Upper lobe of right lung (tissue), 1 donor: Measurements from ENCODE around the gene NFKBIE. TPM values are rescaled to one million over a fixed set of nuclear protein-coding genes. Genes with fewer than 3 reads are reported as not detected.

Source experiments
- ATAC-seq: fragments of 200-7000 bp; cut with Tn5 transposase; one replicate; pipeline ENCODE4 v1.9.1; 2020; ENCODE audit warnings: mild to moderate bottlenecking, moderate library complexity
- DNase-seq: peaks from one replicate; pipeline ENCODE4 v3.0.0-alpha.2; 2020
- H3K27ac ChIP-seq: fragments of 200-600 bp; one replicate; pipeline ENCODE4 v1.8.0; 2022
- H3K27me3 ChIP-seq: fragments of 200-600 bp; one replicate; pipeline ENCODE4 v1.8.0; 2022; ENCODE audit warnings: mild to moderate bottlenecking
- H3K36me3 ChIP-seq: fragments of 200-600 bp; one replicate; pipeline ENCODE4 v1.8.0; 2022
- H3K4me1 ChIP-seq: fragments of 200-600 bp; one replicate; pipeline ENCODE4 v1.8.0; 2022
- H3K4me3 ChIP-seq: fragments of 200-600 bp; one replicate; pipeline ENCODE4 v1.8.0; 2022; ENCODE audit warnings: mild to moderate bottlenecking
- H3K9me3 ChIP-seq: fragments of 200-600 bp; one replicate; pipeline ENCODE4 v1.8.0; 2022
- CTCF ChIP-seq: fragments of 200-600 bp; IDR thresholded peaks from one replicate; pipeline ENCODE4 v1.8.0; 2022; ENCODE audit warnings: antibody characterized with exemption
- intact Hi-C: fragments of 100-400 bp; cut with DNase I; formaldehyde crosslinking; loops from one replicate; pipeline ENCODE4 v1.11.0; 2022
- total RNA-seq: library from RNA; stranded (reverse); fragmentation: NEBNext Ultra II Directional; extraction: Animal tissue kit (Norgen Biotek cat#: 25700); gene quantifications from one replicate; pipeline ENCODE4 v1.2.1, GENCODE V29; 2021
- donor health status: DM: no; HTN: yes; CAD: no; lungs with severe emphysema.

Gene NFKBIE
- total RNA-seq, 1 donor from 2014 or later: 7.1 TPM

DNA sequence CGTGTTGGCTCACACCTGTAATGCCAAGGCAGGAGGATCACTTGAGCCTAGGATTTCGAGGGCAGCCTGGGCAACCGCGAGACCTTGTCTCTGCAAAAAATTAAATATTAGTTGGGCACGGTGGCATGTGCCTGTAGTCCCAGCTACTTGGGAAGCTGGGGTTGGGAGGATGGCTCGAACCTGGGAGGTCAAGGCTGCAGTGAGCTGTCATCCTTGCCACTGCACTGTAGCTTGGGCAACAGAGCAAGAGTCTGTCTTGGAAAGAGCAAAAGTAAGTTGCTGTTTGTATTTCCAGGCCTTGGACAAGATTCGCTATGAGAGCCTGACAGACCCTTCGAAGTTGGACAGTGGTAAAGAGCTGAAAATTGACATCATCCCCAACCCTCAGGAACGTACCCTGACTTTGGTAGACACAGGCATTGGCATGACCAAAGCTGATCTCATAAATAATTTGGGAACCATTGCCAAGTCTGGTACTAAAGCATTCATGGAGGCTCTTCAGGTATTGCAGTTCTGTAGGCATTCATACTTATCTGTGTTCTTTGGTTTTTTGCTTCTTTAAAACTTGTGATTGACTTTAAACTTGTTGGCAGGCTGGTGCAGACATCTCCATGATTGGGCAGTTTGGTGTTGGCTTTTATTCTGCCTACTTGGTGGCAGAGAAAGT, 16.1 kb downstream of the NFKBIE start:
- Histone ChIP-seq H3K4me3 (peak overlapping the region; percentile 96), H3K9me3 (no peaks in the 10 kb centered on the region), H3K27me3 (no peaks in the 10 kb centered on the region), H3K27ac (no peak overlapping the region), H3K36me3 (peaks cover 55% of the 10 kb centered on the region), H3K4me1 (peaks cover 21% of the 10 kb centered on the region)
- DNase-seq (no peak), ATAC-seq (no peak)
- TF ChIP-seq CTCF: no peak
- intact Hi-C loops: no loop called here

- Histone ChIP-seq H3K4me1 (peaks cover 18% of the 10 kb centered on the region), H3K27ac (no peak overlapping the region), H3K27me3 (no peaks in the 10 kb centered on the region), H3K9me3 (no peaks in the 10 kb centered on the region), H3K4me3 (peak overlapping the region; percentile 96), H3K36me3 (peaks cover 49% of the 10 kb centered on the region)
- DNase-seq (no peak), ATAC-seq (no peak)
- TF ChIP-seq CTCF: no peak
- intact Hi-C loops: no loop called here
Measured at GRCh38 chr6:44248579-44248978, 16.8 kb downstream of the NFKBIE start.

DNA sequence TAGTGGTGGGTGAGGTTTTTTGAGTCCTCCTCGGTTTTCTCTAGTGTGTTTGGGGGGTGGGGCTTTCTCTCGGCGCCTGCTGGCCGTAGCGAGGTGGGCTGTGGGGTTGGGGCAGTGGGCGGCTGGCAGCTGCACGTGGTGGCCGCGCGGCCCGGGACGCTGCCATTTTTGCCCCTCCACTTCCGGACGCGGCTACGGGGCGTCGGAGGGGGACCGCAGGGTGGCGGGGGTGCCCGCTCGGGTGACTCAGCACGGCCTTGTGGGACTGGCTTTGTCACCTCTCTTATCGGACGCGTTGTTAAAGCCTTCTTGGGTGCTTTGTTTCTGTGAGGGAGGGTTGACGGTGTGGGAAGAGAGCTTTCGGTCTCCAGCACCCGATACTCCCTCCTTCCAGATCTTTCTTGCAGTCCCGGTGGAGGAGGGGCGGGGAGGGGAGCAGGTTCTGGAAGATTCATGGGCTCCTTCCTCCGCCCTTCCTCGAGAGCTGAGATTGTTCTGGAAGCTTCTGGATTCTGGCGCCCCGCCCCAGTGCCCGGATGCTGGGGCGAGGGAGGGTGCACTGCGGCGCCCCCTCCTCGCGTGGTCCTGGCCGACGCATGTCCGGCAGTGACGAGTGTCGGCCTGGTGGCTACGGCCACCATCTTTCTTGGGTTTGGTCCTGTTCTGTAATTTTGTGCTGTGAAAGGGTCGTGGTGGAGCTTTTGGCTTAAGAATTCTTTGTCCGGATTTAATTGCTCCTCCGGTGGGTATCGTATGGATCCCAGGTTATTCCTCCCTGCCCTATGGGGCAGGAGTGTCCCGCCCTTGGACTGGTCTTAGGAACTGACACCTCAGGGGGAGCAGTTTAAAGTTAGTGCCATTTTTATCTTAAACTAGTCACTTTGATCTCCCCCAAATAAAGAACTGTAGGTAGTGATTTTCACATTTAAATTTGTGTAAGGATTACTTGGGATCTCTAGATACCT, 17.7 kb downstream of the NFKBIE start:
- ATAC-seq (peak; percentile 63), DNase-seq (peak; percentile 90)
- Histone ChIP-seq H3K9me3 (no peaks in the 10 kb centered on the region), H3K36me3 (peaks cover 39% of the 10 kb centered on the region), H3K27ac (peak overlapping the region; percentile 93), H3K27me3 (no peaks in the 10 kb centered on the region), H3K4me3 (peak overlapping the region; percentile 96), H3K4me1 (peaks cover 18% of the 10 kb centered on the region)
- TF ChIP-seq CTCF: no peak
- intact Hi-C loops: no loop called here

DNA sequence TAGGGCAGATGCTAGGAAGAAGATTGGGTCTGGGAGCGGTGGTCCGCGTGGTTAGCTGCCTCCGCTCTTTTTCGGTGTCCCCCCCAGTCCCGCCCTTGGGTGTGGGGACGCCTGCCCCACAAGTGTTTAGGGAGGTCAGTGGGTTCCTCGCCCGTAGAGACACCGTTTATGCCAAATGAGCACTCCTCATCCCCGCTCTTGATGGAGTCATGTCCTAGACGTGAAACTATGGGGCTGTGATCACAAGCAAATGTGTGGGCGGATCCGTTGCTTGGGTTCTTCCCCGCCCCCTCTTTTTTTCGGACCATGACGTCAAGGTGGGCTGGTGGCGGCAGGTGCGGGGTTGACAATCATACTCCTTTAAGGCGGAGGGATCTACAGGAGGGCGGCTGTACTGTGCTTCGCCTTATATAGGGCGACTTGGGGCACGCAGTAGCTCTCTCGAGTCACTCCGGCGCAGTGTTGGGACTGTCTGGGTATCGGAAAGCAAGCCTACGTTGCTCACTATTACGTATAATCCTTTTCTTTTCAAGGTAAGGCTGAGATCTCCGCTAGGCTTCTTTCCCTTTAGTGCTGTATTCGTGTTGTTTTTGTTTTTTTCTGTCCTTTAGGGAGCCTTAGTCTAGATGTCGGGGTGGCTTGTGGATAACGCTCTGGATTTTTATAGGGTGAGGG, 18.6 kb downstream of the NFKBIE start, which contains the start of gene HSP90AB1:
Gene HSP90AB1 (plus strand): TSS at position 439 of the 675 bp plus-strand sequence. CDS start 1,529 bp downstream, outside the sequence.
- Histone ChIP-seq H3K27me3 (no peaks in the 10 kb centered on the region), H3K27ac (peak within 1 kb of the TSS; percentile 93), H3K36me3 (peaks cover 31% of the 10 kb centered on the region), H3K4me3 (peak within 1 kb of the TSS; percentile 96), H3K9me3 (no peaks in the 10 kb centered on the region), H3K4me1 (peaks cover 18% of the 10 kb centered on the region)
- peak; percentile 95 for DNase-seq
- intact Hi-C loops: no loop called here
- peak; percentile 89 for ATAC-seq
- TF ChIP-seq CTCF: no peak

GRCh38 chr6:44245912-44246662, 19.3 kb downstream of the NFKBIE start:
- TF ChIP-seq CTCF: peak; percentile 19

More at GRCh38 chr6:44245912-44246662, 19.3 kb downstream of the NFKBIE start:
- H3K4me3 ChIP-seq: peak overlapping the region; percentile 96
- DNase-seq (peak; percentile 97), ATAC-seq (peak; percentile 86)
- peak overlapping the region; percentile 93 for H3K27ac ChIP-seq
- peaks cover 24% of the 10 kb centered on the region for H3K36me3 ChIP-seq
- no peaks in the 10 kb centered on the region for H3K27me3 ChIP-seq
- no peaks in the 10 kb centered on the region for H3K9me3 ChIP-seq
- H3K4me1 ChIP-seq: peaks cover 18% of the 10 kb centered on the region
- intact Hi-C loops: no loop called here
